ENCODE data around the gene BSCL2.
"Not testable (repeated sequence)": the region's sequence is repeated elsewhere in the genome, so short reads cannot be mapped to it uniquely, and the experiment has no call there.

The BSCL2 gene

GRCh38 chr11:62682518-62682917 is 24.7 kb downstream of the BSCL2 start:
- no peak for DNase-seq

GRCh38 chr11:62680825-62681240 is 26.4 kb downstream of the BSCL2 start:
- peak; percentile 48 for DNase-seq

- DNase-seq, result peak; percentile 94
Observed at GRCh38 chr11:62678770-62679696, 28.2 kb downstream of the BSCL2 start, which contains the start of gene UBXN1. Gene UBXN1 (minus strand): TSS chr11:62679073. CDS start chr11:62678923, 150 bp downstream.

- DNase-seq, result no peak
Observed at GRCh38 chr11:62678433-62678769, 28.8 kb downstream of the BSCL2 start.

- no peak for DNase-seq
Observed at GRCh38 chr11:62677714-62678113, 29.5 kb downstream of the BSCL2 start.

GRCh38 chr11:62677156-62677555 is 30.1 kb downstream of the BSCL2 start:
- DNase-seq, result no peak

GRCh38 chr11:62676698-62677097 is 30.5 kb downstream of the BSCL2 start:
- DNase-seq, result no peak

GRCh38 chr11:62675415-62675814 is 31.8 kb downstream of the BSCL2 start:
- DNase-seq, result not testable (repeated sequence)

GRCh38 chr11:62673196-62673525 is 34.1 kb downstream of the BSCL2 start:
- no peak for DNase-seq

- DNase-seq, result peak; percentile 92
Observed at GRCh38 chr11:62671608-62672389, 35.4 kb downstream of the BSCL2 start, which contains the start of the genes LBHD1 and UQCC3. Gene LBHD1 (minus strand): TSS chr11:62672267. CDS start chr11:62670031, 2,236 bp downstream. Gene UQCC3 (plus strand): TSS chr11:62671673. CDS start chr11:62671746, 73 bp downstream.

GRCh38 chr11:62671236-62671607 is 36.0 kb downstream of the BSCL2 start:
- DNase-seq, result no peak

- peak; percentile 6 for DNase-seq
Observed at GRCh38 chr11:62669420-62670161, 37.6 kb downstream of the BSCL2 start.

- no peak for DNase-seq
Observed at GRCh38 chr11:62667460-62667859, 39.8 kb downstream of the BSCL2 start.

- no peak for DNase-seq
Observed at GRCh38 chr11:62666259-62666926, 40.8 kb downstream of the BSCL2 start.

GRCh38 chr11:62665599-62666258 is 41.5 kb downstream of the BSCL2 start:
- no peak for DNase-seq

GRCh38 chr11:62665075-62665598 is 42.1 kb downstream of the BSCL2 start, which contains the start of the genes C11orf98 and CSKMT:
Gene C11orf98 (minus strand): TSS chr11:62665210. CDS start chr11:62665169, 41 bp downstream.
Gene CSKMT (plus strand): TSS chr11:62665312. CDS start chr11:62665880, 568 bp downstream.
- peak; percentile 98 for DNase-seq

GRCh38 chr11:62664405-62665074 is 42.7 kb downstream of the BSCL2 start:
- no peak for DNase-seq

GRCh38 chr11:62656796-62657429 is 50.3 kb downstream of the BSCL2 start:
- no peak for DNase-seq

GRCh38 chr11:62654297-62654696 is 52.9 kb downstream of the BSCL2 start:
- no peak for DNase-seq

Measured in eye (tissue), 1 donor.